ENCODE measurements around the gene PLVAP. TPM values are rescaled to one million over a fixed set of nuclear protein-coding genes. Genes with fewer than 3 reads are reported as not detected.

PLVAP gene
- total and polyA plus RNA-seq, 7 donors: 6.5 to 46.0 (median 16.2) TPM

GRCh38 chr19:17415121-17415520 lies 38.0 kb upstream of the PLVAP start:
- no peak for DNase-seq
- H3K27me3 ChIP-seq (ENCODE audit: insufficient read depth in 3 of 3, low read length in 2 of 3): peaks cover 0 to 52% (median 2%) of the 10 kb centered on the region in 3 donors
- no peak overlapping the region for H3K27ac ChIP-seq
- intact Hi-C loops (cut with DNase I): no loop called here
- WGBS, 3 donors: 65 to 70% (median 67%) methylated on average over 6 of the region's 6 CpGs
- no peak for ATAC-seq
- peaks cover 5% of the 10 kb centered on the region for H3K4me1 ChIP-seq
- no peaks in the 10 kb centered on the region for H3K36me3 ChIP-seq (ENCODE audit: insufficient read depth in 1 of 2, low read depth in 1 of 2)
- H3K4me3 ChIP-seq: no peak overlapping the region
- no peaks in the 10 kb centered on the region for H3K9me3 ChIP-seq
- TF ChIP-seq CTCF (IDR thresholded peaks at IDR 0.05): no peak

DNA sequence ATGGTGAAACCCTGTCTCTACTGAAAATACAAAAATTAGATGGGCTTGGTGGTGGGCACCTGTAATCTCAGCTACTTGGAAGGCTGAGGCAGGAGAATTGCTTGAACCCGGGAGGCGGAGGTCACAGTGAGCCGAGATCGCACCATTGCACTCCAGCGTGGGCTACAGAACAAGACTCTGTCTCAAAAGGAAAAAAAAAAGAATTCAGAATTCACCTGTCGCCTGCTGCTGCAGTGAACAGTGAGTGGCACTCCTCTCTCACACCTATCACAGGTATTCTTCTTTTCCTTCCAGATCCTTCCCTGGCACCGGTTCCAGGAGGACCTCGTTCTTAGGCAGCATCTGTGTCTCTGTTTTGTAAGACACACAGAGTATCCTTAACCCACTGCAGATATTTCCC lies 37.0 kb upstream of the PLVAP start:
- Histone ChIP-seq H3K4me1 (peaks cover 3% of the 10 kb centered on the region), H3K36me3 (ENCODE audit: insufficient read depth in 1 of 2, low read depth in 1 of 2) (no peaks in the 10 kb centered on the region), H3K27me3 (ENCODE audit: insufficient read depth in 3 of 3, low read length in 2 of 3) (peaks cover 0 to 52% (median 2%) of the 10 kb centered on the region in 3 donors), H3K27ac (no peak overlapping the region), H3K4me3 (no peak overlapping the region), H3K9me3 (no peaks in the 10 kb centered on the region)
- no peak for TF ChIP-seq CTCF (IDR thresholded peaks at IDR 0.05)
- intact Hi-C loops (cut with DNase I): no loop called here
- DNase-seq: no peak
- no peak for ATAC-seq
- 84 to 88% (median 87%) methylated on average over 8 of the region's 8 CpGs for WGBS, 3 donors

- H3K4me1 ChIP-seq: no peaks in the 10 kb centered on the region
- H3K27me3 ChIP-seq (ENCODE audit: insufficient read depth in 3 of 3, low read length in 2 of 3): peaks cover 0 to 47% (median 2%) of the 10 kb centered on the region in 3 donors
- H3K27ac ChIP-seq: no peak overlapping the region
- no peak for TF ChIP-seq CTCF (IDR thresholded peaks at IDR 0.05)
- DNase-seq (no peak), ATAC-seq (no peak)
- intact Hi-C loops (cut with DNase I): no loop called here
- H3K4me3 ChIP-seq: no peak overlapping the region
- H3K36me3 ChIP-seq (ENCODE audit: insufficient read depth in 1 of 2, low read depth in 1 of 2): no peaks in the 10 kb centered on the region
- WGBS, 3 donors: 65 to 76% (median 71%) methylated on average over 11 of the region's 11 CpGs
- no peaks in the 10 kb centered on the region for H3K9me3 ChIP-seq
Observed at GRCh38 chr19:17411801-17412200, 34.7 kb upstream of the PLVAP start.

DNA sequence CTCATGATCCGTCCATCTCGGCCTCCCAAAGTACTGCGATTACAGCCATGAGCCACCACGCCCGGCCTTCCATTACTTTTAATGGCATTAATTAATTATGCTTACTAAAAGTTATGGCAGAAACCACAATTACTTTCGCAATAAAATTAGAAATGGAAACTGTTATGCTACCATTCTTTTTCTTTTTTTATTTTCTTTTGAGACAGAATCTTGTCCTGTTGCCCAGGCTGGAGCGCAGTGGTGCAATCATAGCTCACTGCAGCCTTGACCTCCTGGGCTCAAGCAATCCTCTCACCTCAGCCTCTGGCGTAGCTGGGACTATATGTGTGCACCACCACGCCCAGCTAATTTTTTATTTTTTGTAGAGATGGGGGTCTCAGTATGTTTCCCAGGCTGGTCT lies 32.8 kb upstream of the PLVAP start:
- Histone ChIP-seq H3K9me3 (no peaks in the 10 kb centered on the region), H3K4me1 (no peaks in the 10 kb centered on the region), H3K4me3 (no peak overlapping the region), H3K36me3 (ENCODE audit: insufficient read depth in 1 of 2, low read depth in 1 of 2) (no peaks in the 10 kb centered on the region), H3K27me3 (ENCODE audit: insufficient read depth in 3 of 3, low read length in 2 of 3) (peaks cover 0 to 30% (median 2%) of the 10 kb centered on the region in 3 donors), H3K27ac (no peak overlapping the region)
- intact Hi-C loops (cut with DNase I): no loop called here
- ATAC-seq (no peak), DNase-seq (no peak)
- 92 to 94% (median 93%) methylated on average over 9 of the region's 9 CpGs for WGBS, 3 donors
- TF ChIP-seq CTCF (IDR thresholded peaks at IDR 0.05): no peak

DNA sequence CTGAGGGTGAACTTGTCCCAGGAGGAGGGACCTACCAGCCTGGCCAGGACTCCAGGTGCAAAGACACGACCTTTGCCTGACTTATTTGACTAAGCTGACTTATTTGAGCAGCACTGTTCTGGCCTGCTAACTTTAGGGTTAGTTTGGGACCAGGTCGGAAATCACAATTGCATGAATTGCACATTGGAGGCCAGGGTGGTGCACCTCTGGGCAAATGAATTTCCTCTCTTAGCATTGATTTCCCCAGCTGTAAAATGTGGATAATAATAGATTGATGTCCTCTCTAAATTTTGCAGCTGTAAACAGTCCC lies 29.7 kb upstream of the PLVAP start:
- peak overlapping the region; percentile 65 for H3K4me3 ChIP-seq
- peak overlapping the region; percentile 43 for H3K27ac ChIP-seq
- 47 to 61% (median 53%) methylated on average over 2 of the region's 2 CpGs for whole genome bisulfite sequencing, 3 donors

More for the DNA sequence above, 29.7 kb upstream of the PLVAP start:
- no peaks in the 10 kb centered on the region for H3K9me3 ChIP-seq
- H3K36me3 ChIP-seq (ENCODE audit: insufficient read depth in 1 of 2, low read depth in 1 of 2): no peaks in the 10 kb centered on the region
- peaks cover 0 to 9% (median 0%) of the 10 kb centered on the region in 3 donors for H3K27me3 ChIP-seq (ENCODE audit: insufficient read depth in 3 of 3, low read length in 2 of 3)
- intact Hi-C loops (cut with DNase I): no loop called here
- no peak for DNase-seq
- H3K4me1 ChIP-seq: no peaks in the 10 kb centered on the region
- ATAC-seq: no peak
- TF ChIP-seq CTCF (IDR thresholded peaks at IDR 0.05): no peak

Measured in psoas muscle (tissue), 8 donors.